Stimulated activated CD4-positive, alpha-beta T cell treated with anti-CD3 and anti-CD28 coated beads, Interleukin-12 subunit alpha, Interleukin-12 subunit beta, amount 100 ng/mL, for 4 hours (primary cell): Measurements from ENCODE around the gene ME3.
"Not testable (repeated sequence)": the region's sequence is repeated elsewhere in the genome, so short reads cannot be mapped to it uniquely, and the experiment has no call there.

ENCODE experiments used
- DNase-seq: peaks from one replicate; pipeline ENCODE4 v3.0.0-alpha.2; 2020

ME3 gene

DNA sequence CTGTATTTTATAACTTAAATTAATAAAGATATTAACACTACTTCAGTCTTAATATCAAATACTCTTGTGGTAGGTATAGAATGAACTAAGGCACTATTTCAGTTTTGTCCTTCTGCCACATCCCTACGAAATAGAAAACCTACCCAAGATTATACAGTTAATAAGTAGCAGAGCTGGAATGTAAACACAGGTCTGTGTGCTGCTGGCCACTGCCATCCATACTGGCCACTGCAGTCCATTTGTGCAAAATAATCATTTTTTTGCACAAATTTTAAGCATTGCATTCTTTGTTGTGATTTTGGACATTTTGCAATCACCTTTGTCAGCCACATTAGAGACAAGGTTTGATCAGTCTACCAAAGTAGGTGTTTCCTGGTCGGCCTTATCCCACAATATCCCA, 91.9 kb downstream of the ME3 start:
- DNase-seq, result no peak

DNA sequence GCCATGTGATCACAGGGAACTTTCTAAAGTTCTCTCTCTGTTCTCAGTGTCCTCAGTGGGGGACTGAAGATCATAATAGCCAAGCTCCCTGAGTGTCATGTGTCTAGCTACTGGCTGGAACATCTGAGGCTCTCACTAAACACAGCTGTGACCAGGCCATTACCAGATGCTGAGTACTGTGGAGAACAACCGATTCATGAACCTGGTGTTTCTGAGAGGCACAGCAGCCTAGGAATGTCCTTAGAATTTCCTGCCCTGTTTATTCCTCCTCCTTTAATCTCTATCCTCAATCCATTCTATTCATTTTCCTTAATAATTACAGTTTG, 93.0 kb downstream of the ME3 start:
- no peak for DNase-seq

DNA sequence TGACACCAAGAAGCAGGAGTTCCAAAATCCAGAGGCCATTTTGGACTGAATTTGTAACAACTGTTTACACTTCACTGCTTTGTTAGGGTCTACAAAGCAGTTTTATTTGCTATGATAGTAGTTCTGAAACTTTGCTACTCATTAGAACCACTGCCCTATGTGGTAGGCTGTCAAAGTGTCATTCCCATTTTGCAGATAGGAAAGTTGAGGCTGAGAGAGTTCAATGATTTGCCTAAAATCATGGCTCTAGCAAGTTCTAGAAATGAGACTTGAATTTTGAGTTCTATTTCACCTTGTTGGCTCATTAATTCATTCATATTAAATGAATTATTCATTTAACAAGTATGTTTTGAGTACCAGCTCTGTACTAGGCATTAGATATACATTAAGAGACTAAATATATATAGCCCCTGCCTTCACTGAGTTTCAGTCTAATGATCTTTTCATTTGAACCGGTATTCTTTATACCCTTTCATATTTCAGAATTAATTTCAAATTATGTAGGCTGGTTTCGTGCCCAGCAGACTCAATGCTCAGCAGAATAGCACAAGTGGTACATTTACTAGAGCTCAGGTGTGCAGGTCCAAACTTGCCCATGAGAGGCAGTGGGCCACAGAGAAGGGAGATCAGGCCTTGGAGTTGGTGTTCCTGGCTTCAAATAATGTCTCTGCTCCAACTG, 93.5 kb downstream of the ME3 start:
- DNase-seq, result no peak

DNA sequence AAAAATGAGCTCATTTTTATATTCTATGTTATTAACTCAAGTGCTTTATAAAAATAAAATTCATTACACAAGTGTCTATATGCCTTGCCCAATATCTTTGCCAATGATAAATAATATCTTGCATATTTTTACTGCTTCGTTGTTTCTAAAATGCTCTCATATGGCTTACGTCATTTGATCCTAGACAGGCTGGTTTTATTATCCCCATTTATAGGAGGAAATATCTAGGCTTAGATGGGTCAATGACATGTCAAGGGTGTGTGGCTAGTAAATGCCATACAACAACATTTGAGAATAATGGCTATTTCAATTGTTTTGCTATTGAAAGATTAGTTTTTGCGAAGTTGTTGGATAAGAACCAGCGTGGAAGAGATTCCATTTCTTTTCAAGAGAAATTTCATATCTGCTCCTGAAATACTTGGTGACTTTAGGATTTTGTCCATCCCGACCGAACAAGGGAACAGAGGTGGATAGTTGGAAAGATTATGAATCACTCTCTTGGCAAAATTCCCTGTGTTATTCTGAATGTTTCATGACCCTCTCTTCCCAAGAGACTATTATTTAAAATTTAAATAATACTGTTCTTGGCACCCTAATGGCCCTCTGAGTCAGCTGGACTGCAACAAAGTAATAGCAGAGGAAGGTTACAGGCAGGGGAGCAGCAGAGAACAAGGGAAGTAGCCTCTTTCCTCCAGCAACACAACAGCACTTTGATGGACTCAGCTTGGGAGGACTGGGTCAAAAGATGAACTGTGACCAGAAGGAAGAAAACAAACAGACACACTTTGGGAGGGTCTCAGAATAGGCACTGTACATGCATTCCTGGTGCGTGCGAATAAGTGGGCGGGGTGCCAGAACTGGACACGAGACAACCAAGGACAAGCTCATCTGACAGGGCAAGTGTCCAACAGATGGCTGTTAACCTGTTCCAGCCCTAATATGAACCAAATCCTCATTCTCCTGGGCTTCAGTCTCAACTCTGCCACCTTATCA, 94.5 kb downstream of the ME3 start:
- no peak for DNase-seq

DNA sequence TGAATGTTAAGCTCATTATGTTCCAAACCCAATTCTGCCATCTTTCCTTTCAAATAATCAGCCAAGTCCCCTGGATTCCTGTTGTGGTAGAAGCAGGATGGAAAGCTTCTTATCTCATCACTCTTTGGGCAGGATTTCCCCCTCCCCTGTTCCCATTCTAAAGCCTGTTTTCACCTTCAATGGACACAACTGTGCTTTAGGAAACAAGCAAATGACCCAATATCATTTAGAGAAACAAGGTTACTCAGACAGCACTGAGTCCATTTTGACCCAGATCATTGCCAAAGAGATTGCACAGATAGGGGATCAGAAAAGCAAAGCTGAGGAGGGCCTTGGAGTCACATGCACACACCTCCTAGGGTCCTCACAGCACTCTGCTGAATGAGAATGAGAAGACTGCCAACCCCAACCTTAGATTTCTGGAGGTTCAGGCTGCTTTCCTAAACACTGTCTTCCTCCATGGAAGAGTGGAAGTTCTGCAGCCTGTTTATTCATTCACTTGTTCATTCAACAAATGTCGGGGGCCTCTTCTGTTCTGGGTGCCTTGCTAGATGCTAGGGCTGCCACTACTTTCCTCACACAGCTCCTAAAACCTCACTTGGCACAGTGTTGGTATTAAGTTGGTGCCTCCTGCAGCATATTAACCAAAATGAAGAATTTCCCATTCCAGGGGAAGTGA, 95.3 kb downstream of the ME3 start:
- DNase-seq, result no peak

DNA sequence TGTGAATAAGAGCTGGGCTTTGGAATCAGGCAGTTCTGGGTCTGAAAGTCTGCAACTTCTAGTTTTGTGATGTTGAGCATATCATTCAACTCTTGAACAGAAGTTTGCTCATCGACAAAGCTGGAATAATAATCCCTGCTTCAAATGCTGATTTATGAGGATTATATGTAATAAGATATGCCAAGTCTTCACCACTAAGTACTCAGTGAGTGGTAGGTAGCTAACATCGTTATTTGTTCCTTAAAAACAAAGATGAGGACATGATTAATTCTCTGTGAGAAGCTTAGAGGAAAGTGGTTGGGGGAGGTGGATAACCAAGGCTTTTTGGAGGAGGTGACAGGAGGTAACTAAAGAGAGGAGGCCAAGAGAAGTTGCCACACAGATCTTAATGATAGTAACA, 96.5 kb downstream of the ME3 start:
- DNase-seq, result no peak

DNA sequence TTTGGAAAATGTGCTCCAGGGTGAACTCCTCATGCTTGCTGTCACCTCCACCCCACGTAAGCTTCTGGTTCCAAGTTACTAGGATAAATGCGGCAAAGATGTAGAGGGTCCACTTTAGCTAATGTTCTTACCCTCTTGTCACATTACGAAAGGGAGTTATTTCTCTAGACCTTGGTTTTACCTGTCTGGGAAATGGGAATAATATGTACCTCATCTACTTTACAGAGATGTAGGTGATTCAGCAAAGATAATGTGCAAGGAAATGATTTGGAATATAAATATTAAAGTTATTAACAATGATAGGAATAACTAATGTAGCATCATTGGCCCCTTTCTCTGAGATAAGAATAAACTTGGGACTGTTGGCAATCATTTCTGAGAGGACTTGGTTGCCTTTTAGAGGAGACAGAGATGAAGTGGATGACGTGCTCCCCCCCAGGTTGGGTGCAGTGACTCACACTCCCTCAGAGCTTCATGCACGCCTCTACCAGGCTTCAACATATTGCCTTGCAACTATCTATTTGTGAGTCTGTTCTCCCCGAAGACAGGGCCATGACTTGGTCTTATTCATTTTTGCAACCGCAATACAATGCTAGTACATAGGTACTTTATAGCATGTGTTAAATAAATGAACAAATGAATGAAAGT, 97.1 kb downstream of the ME3 start:
- no peak for DNase-seq

DNA sequence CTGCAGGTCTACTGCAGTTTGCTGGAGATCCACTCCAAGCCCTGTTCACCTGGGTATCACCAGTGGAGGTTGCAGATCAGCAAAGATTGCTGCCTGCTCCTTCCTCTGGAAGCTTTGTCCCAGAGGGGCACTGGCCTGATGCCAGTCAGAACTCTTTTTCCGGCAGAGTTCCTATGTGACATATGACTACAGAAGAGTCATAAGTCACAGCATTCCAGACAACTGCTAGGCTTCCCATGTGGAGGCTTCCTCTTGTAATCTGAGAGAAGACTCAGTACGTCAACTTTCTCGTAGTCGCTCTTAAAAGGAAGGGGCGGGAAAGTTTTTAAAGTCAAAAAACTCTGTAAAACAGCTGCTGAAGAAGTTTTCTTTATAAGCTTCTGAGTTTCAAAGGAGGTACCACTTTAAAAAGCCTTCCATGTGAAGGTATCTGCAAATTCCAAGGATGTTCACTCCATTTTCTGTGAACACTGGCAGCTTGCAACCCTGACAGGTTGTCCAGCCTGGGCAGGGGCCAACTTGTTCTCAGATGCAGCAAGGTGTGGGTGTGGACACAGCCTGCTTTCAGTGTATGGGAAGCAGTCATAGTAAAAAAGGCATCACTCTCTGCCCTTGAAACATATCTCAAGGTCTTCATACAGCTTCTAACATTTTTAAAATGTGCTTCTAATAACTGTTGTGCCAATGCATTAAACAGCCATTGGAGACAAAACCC, 97.8 kb downstream of the ME3 start:
- DNase-seq, result no peak

DNA sequence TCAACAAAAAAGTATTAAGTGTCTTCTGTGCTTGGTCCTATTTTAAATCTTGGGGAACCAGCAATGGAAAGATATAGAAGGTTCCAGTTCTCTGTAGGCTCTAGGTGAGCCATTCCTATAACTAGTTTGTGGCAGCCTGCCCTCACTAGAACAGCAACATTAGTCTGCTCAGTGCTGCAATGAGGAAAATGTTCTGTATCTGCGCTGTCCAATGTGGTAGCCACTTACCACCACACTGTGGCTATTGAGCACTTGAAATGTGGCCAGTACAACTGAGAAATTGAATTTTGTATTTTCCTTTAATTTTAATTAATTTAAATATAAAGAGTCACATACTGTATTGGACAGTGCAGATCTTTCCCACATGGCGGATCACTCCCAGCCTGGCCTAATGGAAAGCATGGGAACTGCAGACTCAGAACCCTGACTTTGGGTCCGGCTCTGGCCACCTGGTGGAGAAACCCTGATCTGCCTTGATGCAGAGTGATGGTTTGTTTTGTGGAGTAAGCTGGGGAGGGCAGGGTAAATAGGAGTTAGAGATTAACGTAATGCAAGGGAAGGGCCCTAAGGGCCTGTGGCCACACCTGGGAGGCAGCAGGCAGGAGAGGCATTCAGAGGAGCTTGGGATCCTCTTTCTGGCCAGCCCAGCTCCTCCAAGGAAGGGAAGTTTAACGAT, 101.0 kb downstream of the ME3 start:
- DNase-seq, result no peak

DNA sequence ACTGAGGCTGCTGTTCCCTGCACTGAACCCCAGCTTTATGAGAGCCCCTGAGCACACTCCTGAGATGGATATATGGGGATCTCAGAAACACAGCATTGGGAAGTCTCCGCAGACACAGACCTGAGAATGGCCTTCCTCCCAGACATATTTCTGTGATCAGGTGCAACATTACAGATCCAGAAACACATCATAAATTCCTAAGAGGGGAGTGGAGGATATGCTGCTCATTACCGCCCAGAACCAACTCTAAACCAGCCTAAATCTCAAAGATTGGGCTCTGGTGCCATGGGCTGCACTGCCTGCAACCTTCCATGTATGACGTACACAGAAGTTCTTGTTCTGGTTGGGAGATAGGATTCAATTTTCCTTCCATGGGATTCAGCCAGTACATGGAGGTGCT, 102.0 kb downstream of the ME3 start:
- no peak for DNase-seq

DNA sequence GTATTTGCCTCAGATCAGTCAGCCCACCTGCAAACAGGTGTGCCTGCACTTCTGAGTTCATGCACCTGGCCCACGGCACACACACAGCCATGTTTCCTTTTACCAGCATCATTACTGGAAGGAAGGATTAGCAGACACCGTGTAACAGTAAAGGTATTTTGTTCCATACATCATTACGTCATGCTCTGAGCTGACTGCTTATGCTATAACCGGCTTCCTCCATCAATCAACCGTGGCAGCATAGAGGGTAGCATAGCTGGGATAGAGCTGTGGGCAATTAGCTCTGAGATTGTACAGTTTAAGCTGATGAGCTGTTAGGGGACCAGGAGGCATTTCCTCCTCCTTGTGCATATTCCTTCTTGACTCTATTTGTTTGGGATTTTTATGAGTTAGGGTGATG, 102.4 kb downstream of the ME3 start:
- DNase-seq, result no peak

DNA sequence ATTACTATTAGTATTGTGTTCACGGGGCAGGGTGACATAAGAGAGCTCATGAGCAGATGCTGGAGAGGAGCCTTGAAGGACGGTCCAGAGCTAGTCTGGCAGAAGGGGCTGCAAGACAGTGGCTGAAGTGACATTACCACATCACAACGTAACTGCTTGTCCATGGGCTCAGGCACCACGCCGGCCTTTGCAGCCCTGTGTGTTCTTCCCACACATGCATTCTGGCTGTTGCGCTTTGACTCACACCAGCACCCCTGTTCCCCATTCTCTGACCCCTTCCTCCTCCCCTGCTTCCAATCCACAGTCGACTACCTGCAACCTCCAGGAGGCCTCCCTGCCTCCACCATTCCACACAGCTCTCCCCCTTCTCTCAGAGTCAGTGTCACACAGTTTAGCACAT, 103.3 kb downstream of the ME3 start:
- DNase-seq, result no peak

DNA sequence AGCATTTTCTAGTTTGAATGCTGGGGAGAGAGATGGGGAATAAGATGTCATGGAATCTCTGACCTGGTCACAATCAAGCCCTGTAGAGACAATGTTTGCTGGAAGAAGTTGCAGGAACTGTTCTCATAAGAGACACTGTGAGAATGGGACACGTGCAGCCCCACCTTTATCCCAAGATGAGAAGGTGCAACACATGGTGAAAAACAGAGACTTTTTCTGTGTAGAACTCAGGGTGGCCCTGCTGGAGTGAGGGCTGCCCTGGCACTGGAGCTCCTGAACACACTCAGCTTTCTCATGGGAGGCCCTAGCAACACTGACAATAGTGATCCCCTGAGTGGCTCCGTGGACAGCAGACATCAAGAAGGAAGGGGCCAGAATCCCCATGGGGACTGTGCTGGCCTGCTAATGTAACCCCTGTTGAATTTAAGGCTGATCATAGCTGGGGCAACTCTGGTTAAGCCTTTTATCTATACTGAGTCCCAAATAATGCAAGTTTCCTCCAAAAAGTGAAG, 106.6 kb downstream of the ME3 start:
- no peak for DNase-seq

DNA sequence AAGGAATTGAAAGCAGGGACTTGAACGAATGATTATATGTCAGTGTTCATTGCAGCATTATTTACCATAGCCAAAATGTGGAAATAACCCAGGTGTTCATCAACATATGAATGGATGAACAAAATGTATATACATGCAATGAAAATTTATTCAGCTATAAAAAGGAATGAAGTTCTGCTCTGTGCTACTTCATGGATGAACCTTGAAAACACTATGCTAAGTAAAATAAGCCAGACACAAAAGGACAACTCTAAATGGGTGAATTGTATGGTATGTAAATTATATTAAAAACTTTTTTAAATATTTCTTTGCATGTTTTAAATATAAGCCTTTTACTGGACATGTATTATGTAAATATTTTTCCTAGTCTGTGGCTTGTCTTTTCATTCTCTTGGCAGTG, 107.0 kb downstream of the ME3 start:
- DNase-seq, result no peak

DNA sequence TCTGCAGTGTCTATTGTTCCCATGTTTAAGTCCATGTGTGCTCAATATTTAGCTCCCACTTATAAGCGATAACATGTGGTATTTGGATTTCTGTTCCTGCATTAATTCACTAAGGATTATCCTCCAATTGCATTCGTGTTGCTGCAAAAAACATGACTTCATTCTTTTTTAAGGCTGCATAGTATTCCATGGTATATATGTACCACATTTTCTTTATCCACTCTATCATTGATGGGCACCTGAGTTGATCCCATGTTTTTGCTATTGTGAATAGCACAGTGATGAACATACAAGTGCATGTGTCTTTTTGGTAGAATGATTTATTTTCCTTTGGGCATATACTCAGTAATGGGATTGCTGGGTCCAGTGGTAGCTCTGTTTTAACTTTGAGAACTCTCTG, 109.6 kb downstream of the ME3 start:
- not testable (repeated sequence) for DNase-seq

DNA sequence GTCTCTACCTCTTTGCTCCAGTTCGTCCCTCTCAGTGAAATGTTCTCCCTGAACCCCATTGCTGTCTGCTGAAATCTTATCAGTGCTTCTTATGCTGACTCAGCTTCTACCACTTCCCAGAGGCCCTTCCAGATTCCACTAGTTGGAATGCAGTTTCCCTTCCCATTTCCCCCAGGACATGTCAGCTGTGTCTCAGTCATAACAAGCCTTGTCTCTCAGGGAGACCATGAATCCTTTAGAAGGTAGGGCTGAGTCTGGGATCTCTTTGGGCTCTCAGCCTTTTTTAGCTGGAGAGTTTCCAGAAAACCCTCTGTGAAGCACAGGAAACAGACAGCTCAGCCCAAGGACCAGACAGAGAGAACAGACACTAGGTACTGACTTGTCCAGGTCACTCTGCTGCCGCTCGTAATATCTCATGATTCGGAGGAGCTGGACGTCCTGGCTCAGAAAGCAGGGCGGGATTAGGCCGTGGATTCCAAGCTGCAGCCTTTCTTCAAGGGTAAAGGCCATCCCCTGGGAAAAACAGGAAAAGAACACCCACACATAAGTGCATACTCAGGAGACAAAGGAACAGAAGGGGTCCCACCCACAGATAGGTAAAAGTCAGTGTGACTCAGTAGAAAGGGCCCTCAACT, 113.0 kb downstream of the ME3 start:
- DNase-seq, result no peak

DNA sequence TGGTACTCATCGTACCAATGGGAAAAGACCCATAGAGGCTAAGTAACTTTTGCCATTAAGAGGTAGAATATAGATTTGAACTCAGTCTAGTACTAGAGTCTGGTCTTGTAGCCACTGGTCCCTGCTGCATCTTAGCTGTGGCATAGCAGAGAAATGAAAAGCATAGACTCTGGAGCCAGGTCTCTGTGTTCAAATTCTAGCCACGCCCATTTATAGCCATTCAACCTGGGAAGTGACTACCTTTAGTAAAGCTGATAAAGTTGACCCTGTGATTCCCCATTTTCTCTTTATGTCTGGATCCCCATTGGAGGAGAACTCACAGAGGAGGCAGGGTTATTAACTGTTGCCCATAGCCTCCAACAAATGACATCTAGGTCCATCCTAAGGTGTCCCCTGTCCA, 113.6 kb downstream of the ME3 start:
- no peak for DNase-seq

DNA sequence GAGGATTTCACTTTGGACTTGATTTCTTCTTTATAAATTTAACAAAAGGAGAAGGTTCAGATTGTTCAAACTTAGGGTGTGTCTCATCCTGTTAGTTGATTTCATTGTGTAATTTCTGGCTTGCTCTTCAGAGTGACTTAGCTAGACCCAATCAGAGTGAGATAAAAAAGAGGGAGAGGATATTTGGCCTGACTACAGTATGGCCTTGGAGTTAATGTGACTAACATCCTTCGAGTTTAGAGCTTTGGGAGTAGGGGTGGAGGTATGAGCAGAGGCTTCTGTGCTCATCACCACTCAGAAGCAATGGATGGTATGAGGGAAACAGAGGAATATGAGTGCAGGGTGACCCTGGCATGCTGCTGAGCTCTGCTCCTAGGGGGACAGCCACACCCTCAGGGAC, 114.2 kb downstream of the ME3 start:
- DNase-seq, result no peak

DNA sequence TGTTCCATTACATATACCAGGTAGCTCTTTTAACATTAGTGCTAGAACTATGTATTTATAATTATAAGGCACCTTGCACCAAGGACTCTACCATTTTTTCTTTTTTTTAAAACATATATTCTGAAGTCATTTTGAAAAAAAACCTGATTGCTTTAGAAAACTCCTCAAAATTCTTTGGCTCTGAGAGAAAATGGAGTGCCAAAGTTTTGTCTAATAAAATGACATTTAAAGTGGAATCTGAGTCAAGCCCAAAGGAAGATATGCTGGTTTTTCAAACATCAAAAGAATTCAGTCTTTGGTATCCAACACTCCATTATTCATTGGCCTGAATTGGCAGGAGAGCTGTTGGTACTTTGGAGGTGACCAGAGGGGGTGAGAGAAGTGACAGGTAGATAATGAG, 116.5 kb downstream of the ME3 start:
- no peak for DNase-seq

DNA sequence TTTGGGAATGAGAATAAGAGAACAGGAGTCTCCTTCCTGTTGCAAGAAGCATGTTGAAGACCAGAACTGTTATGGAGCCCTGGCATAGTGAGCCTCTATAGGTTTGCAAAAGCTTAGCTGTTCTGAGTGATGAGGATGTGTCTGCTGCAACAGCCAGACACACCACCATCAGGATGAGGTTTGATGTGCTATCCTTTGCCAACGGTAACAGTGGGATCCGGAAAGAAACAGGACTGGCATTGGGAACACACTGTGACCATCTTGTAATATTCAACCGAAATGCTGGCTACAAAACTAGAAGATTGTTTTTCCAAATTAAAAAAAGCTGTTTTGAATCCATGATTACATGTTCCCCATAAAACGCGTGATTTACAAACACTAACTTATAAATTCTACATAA, 117.0 kb downstream of the ME3 start:
- DNase-seq, result no peak

DNA sequence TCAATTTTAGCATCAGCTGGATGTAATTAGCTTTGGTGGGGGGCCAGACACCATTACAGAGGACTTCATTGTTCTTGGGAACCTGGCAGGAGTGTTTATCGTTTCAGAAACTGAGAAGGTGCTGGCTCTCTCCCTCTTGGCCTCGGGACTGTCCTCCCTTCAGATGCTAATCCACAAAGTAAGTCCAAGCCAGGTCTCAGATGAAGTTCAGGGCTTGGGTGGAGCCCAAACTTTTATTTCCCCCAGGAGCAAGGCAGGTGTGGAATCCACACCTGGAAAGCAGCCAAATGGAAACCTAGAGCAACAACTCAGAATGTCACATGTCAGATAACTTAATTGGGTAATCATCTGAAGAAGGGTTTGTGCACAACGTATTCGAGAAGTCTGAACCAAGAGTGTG, 119.2 kb downstream of the ME3 start:
- no peak for DNase-seq
